Left colon (tissue), 2 donors: ENCODE measurements around the gene TM4SF1. TPM values are rescaled to one million over a fixed set of nuclear protein-coding genes. Genes with fewer than 3 reads are reported as not detected.

Experiments used
- ATAC-seq: fragments of 200-7000 bp; cut with Tn5 transposase; one replicate; pipeline ENCODE4 v1.9.1; 2020; ENCODE audit warnings: mild to moderate bottlenecking, moderate library complexity
- DNase-seq, 2 donors: peaks; one replicate each; pipeline ENCODE4 v3.0.0-alpha.2; 2020
- intact Hi-C, 2 donors: fragments of 100-400 bp; cut with DNase I in 1 of 2; cut with micrococcal nuclease in 1 of 2; formaldehyde crosslinking; loops; one replicate each; pipeline versions ENCODE4 v1.11.2 to v1.14.0; 2022; cut with DNase I, micrococcal nuclease
- total RNA-seq, 2 donors: library from RNA; stranded (reverse); fragmentation: NEBNext Ultra II Directional; extraction: Animal tissue kit (Norgen Biotek cat#: 25700); gene quantifications; one replicate each; pipeline ENCODE4 v1.2.1, GENCODE V29; 2021
- donor health status: DM: no; HTN: no; CAD: no.
- donor health status: DM: yes; HTN: yes; CAD: no.

TM4SF1 gene
- total RNA-seq, 2 donors from 2014 or later: 27.0 to 83.9 TPM

GRCh38 chr3:149332227-149332765, 45.2 kb downstream of the TM4SF1 start:
- no peak for DNase-seq
- intact Hi-C loops: no loop called here
- no peak for ATAC-seq

DNA sequence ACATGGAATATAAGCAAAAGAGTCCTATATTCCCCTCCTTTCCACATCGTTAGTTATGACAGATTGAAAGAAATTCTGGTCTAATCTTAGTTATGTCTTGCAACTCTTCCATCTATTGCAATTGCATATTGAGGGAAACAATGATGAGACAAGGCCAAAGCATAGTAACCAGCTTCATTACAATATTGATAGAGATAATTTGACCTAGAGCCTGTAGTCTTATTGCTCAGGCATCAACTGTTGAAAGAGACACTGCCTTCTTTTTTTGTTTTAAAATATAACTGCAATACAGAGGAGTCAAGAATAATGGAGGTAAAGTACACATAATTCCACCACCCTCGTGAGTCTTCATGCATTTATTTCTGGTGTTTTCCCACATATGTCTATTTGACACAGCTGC, 46.1 kb downstream of the TM4SF1 start:
- ATAC-seq: no peak
- intact Hi-C loops: no loop called here
- no peak for DNase-seq

GRCh38 chr3:149330609-149331331, 46.7 kb downstream of the TM4SF1 start:
- ATAC-seq: no peak
- no peak for DNase-seq
- intact Hi-C loops: no loop called here

GRCh38 chr3:149327156-149327555, 50.3 kb downstream of the TM4SF1 start:
- intact Hi-C loops: no loop called here
- no peak for DNase-seq
- no peak for ATAC-seq

DNA sequence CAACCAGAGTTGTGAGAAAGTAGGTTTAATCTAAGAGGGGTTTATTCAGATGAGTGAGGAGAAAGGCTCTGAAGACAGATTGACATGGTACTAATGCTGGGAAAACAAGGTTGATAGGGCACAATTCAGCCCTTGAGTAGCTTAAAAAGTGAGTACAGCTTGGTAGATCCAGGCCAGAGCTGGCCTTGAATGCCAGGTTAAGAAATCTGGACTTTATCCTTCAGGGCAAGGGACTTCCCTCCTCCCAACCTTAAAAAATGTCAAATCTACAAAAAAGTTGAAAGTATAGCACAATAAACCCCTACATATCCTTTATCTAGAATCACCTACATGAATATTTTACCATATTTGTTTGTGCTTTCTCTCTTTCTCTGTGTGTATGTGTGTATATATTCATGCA, 51.9 kb downstream of the TM4SF1 start:
- DNase-seq (no peak), ATAC-seq (no peak)
- intact Hi-C loops: no loop called here

DNA sequence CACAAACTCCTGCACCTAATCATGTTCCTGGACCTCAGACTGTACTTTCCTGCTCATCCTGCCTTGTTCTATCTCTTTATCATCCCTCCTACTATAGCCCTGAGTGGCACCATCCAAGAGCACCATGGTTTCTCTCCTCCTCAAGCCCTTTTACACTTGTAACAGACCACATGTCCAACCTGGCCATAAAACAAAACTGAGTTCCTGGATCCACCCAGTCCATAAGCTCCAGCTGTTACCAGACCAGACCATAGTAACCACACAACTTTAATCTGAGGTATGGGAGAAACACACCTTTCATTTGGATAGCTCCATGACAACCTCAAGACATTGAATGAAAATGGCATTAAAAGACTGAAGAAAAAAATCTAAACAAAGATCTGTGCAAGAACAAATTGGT, 53.1 kb downstream of the TM4SF1 start:
- DNase-seq (no peak), ATAC-seq (peak; percentile 85)
- intact Hi-C loops: no loop called here

DNA sequence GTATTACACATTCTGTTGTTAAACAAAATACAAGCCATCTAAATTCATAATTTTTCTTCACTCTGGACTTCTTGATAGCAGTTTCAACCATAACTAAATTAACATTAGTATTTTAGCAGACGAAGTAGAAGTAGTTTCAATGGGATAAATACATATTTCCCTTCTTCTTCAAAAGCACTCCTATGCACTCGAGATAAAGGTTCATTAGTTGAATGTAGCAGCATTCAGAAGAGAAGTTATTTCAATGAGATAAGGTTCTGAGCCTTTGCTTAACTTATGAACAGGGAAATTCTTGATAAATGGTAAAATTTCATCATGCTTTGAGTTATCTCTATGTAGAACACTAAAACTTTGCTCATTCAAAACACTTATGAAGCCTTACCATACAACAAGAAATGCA, 55.8 kb downstream of the TM4SF1 start:
- no peak for DNase-seq
- intact Hi-C loops: no loop called here
- ATAC-seq: no peak

DNA sequence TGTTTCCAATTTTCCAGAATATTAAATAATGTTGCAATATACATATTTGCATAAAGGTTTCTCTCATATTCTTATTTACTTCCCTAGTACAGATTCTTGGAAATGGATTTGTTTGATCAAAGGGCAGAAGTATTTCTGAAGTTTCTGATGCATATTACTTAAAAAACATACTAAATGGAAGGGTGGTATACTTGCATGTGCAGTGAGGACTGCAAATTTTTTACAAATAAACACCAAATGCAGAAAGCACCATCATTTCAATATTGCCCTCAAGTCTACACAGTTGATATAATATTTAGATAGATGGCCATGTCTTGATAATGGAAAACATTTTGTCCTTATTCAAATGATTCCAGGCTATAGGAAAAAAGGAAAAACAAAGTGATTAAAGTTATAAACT, 56.3 kb downstream of the TM4SF1 start:
- no peak for ATAC-seq
- DNase-seq: no peak
- intact Hi-C loops: no loop called here

DNA sequence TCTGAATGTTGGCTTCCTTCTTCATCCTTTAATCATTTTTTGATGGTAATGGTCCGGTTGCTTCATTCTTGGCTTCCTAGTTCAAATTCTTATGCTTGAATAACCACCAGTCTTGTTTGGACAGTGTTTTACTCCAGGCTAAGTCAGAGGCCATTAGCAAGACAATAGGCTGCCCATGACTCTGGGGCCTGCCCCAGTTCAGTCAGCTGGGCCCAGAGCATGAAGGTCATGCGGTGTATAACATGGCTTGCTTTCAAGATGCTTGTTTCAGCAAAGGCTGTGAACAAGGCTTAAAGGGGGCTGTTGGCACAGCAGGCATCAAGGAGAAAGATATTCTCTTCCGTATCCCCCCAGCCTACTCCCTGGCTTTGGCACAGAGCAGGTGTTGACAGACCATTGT, 57.7 kb downstream of the TM4SF1 start:
- intact Hi-C loops: no loop called here
- ATAC-seq (no peak), DNase-seq (no peak)

Other genes with a start within 250 kb of the TM4SF1 start
- 10 to 100 TPM; 15.0 to 18.1 TPM for gene HPS3, start 248.0 kb downstream of the TM4SF1 start, total RNA-seq
- 10 to 100 TPM in 1 of 2 donors, 1 to 10 TPM in 1; 6.1 to 11.1 TPM for gene CP, start 155.8 kb downstream of the TM4SF1 start, total RNA-seq
- 1 to 10 TPM in 1 of 2 donors, under 1 TPM in 1; 0.95 to 2.0 TPM for gene TM4SF18, start 44.0 kb downstream of the TM4SF1 start, total RNA-seq
- gene TM4SF4, start 97.0 kb upstream of the TM4SF1 start, total RNA-seq: under 1 TPM in 1 of 2 donors, not detected in 1; 0.70 TPM